Occipital lobe (tissue), 2 donors: ENCODE data around the gene URM1. TPM values are rescaled to one million over a fixed set of nuclear protein-coding genes. Genes with fewer than 3 reads are reported as not detected.
"Not testable (repeated sequence)": the region's sequence is repeated elsewhere in the genome, so short reads cannot be mapped to it uniquely, and the experiment has no call there.

Source experiments
- DNase-seq: peaks from one replicate; lab custom pipeline; 2025; lab: John Stamatoyannopoulos, UW
- total RNA-seq: library from RNA; depleted of rRNA; stranded (reverse); fragments of >200 nt; gene quantifications from one replicate; pipeline ENCODE4 v1.2.3, GENCODE V29; 2014

The URM1 gene
- total RNA-seq: 21.8 TPM

- DNase-seq: peak; percentile 98
Measured at GRCh38 chr9:128370752-128371629, at the start of gene URM1. Gene URM1, plus strand, starts transcription at chr9:128371374. Its CDS starts 7 bp downstream, at chr9:128371381.

- DNase-seq: no peak
Measured at GRCh38 chr9:128321879-128322403, 49.2 kb upstream of the URM1 start.

- DNase-seq: peak; percentile 91
Measured at GRCh38 chr9:128322404-128323211, 48.6 kb upstream of the URM1 start, which contains the start of the genes COQ4 and TRUB2. Gene COQ4, plus strand, starts transcription at chr9:128322839. Its CDS starts 20 bp downstream, at chr9:128322859. Gene TRUB2, minus strand, starts transcription at chr9:128322447. Its CDS starts 39 bp downstream, at chr9:128322408.

- no peak for DNase-seq
Measured at GRCh38 chr9:128323212-128323730, 47.9 kb upstream of the URM1 start.

- no peak for DNase-seq
Measured at GRCh38 chr9:128323791-128324190, 47.4 kb upstream of the URM1 start.

- DNase-seq: no peak
Measured at GRCh38 chr9:128324401-128324800, 46.8 kb upstream of the URM1 start.

GRCh38 chr9:128325629-128326028 is 45.5 kb upstream of the URM1 start:
- DNase-seq: no peak

- no peak for DNase-seq
Measured at GRCh38 chr9:128333451-128333869, 37.7 kb upstream of the URM1 start.

- no peak for DNase-seq
Measured at GRCh38 chr9:128335161-128335560, 36.0 kb upstream of the URM1 start.

GRCh38 chr9:128335914-128336313 is 35.3 kb upstream of the URM1 start:
- no peak for DNase-seq

GRCh38 chr9:128337936-128338335 is 33.2 kb upstream of the URM1 start:
- no peak for DNase-seq

- not testable (repeated sequence) for DNase-seq
Measured at GRCh38 chr9:128338852-128339614, 32.1 kb upstream of the URM1 start.

GRCh38 chr9:128339761-128340690 is 31.1 kb upstream of the URM1 start, which contains the start of gene SLC27A4:
Gene SLC27A4, plus strand, starts transcription at chr9:128340527. Its CDS starts 2,606 bp downstream, at chr9:128343133.
- peak; percentile 66 for DNase-seq

GRCh38 chr9:128340691-128341434 is 30.3 kb upstream of the URM1 start:
- DNase-seq: no peak

- no peak for DNase-seq
Measured at GRCh38 chr9:128341435-128341849, 29.7 kb upstream of the URM1 start.

GRCh38 chr9:128342971-128343680 is 28.0 kb upstream of the URM1 start:
- DNase-seq: no peak

- DNase-seq: no peak
Measured at GRCh38 chr9:128343855-128344254, 27.3 kb upstream of the URM1 start.

- DNase-seq: no peak
Measured at GRCh38 chr9:128344931-128345605, 26.1 kb upstream of the URM1 start.
